Keratinocyte (primary cell): ENCODE data around the gene TCTN1. TPM values are rescaled to one million over a fixed set of nuclear protein-coding genes. Genes with fewer than 3 reads are reported as not detected.

Experiments
- DNase-seq: peaks from one replicate; pipeline ENCODE4 v3.0.0-alpha.2; 2011; ENCODE audit warnings: low read depth, missing footprints, low spot score
- FAIRE-seq: peaks from 2 replicates; lab custom pipeline; 2011; peaks lifted over from hg19 to GRCh38; lab: Jason Lieb, UNC
- H2AFZ ChIP-seq: 2 replicates; pipeline ENCODE4 v1.6.0; 2012; ENCODE audit warnings: low read length, control low read depth, inconsistent platforms; ENCODE audit not compliant: control insufficient read depth
- H3K27ac ChIP-seq: 2 replicates; pipeline ENCODE4 v1.5.1; 2011; ENCODE audit warnings: low read length; ENCODE audit not compliant: control insufficient read depth, insufficient read depth
- H3K27me3 ChIP-seq: 3 replicates; pipeline ENCODE4 v1.6.0; 2011; ENCODE audit warnings: low read length; ENCODE audit not compliant: control insufficient read depth, insufficient read depth; ENCODE audit errors: extremely low read depth
- H3K36me3 ChIP-seq, 2 experiments: 2 replicates in 1 of 2; 3 replicates in 1 of 2; pipeline ENCODE4 v1.5.1; 2011; ENCODE audit warnings: low read length in 2 of 2, mild to moderate bottlenecking in 1 of 2; ENCODE audit not compliant: control insufficient read depth in 2 of 2, insufficient read depth in 2 of 2; ENCODE audit errors: extremely low read depth in 1 of 2
- H3K4me1 ChIP-seq: 3 replicates; pipeline ENCODE4 v1.5.1; 2011; ENCODE audit warnings: low read length; ENCODE audit not compliant: control insufficient read depth, insufficient read depth; ENCODE audit errors: extremely low read depth
- H3K4me2 ChIP-seq: 3 replicates; pipeline ENCODE4 v1.6.0; 2011; ENCODE audit warnings: low read depth, low read length; ENCODE audit not compliant: control insufficient read depth, insufficient read depth; ENCODE audit errors: extremely low read depth
- H3K4me3 ChIP-seq, 3 experiments: fragments of 200-600 bp in 1 of 3; sonication (generic) in 1 of 3; 2 replicates in 2 of 3; 3 replicates in 1 of 3; pipeline ENCODE4 v1.5.1; 2011 to 2016; ENCODE audit warnings: low read length in 3 of 3, mild to moderate bottlenecking in 3 of 3, control low read depth in 2 of 3, inconsistent platforms in 1 of 3, low read depth in 1 of 3, mixed read lengths in 1 of 3, mixed run types in 1 of 3, moderate library complexity in 1 of 3; ENCODE audit not compliant: control insufficient read depth in 2 of 3, insufficient read depth in 2 of 3; ENCODE audit errors: extremely low read depth in 1 of 3
- H3K79me2 ChIP-seq: 2 replicates; pipeline ENCODE4 v1.6.0; 2012; ENCODE audit warnings: low read length; ENCODE audit not compliant: control insufficient read depth, insufficient read depth
- H3K9ac ChIP-seq: 3 replicates; pipeline ENCODE4 v1.6.0; 2011; ENCODE audit warnings: low read length; ENCODE audit not compliant: control insufficient read depth, insufficient read depth; ENCODE audit errors: extremely low read depth
- H3K9me1 ChIP-seq: 3 replicates; pipeline ENCODE4 v1.6.0; 2011; ENCODE audit warnings: low read length; ENCODE audit not compliant: control insufficient read depth, insufficient read depth; ENCODE audit errors: extremely low read depth
- H3K9me3 ChIP-seq: 2 replicates; pipeline ENCODE4 v1.5.1; 2012; ENCODE audit warnings: low read depth, low read length; ENCODE audit not compliant: control insufficient read depth
- H4K20me1 ChIP-seq: 3 replicates; pipeline ENCODE4 v1.6.0; 2011; ENCODE audit warnings: low read length; ENCODE audit not compliant: control insufficient read depth, insufficient read depth; ENCODE audit errors: extremely low read depth
- EZH2 ChIP-seq: IDR thresholded peaks from one replicate; pipeline ENCODE4 v1.6.1; 2012; ENCODE audit warnings: inconsistent platforms, mild to moderate bottlenecking, low read length, moderate library complexity
- dilution Hi-C: fragments of 300-500 bp; cut with MboI; formaldehyde crosslinking; loops from one replicate; pipeline ENCODE4 v1.7.0; 2020; ENCODE audit warnings: low sequenced_read_pairs; ENCODE audit not compliant: extremely low pct_ligation_motif_present
- polyA plus RNA-seq, 5 experiments: library from polyadenylated mRNA; depleted of rRNA in 3 of 5; stranded (reverse) in 3 of 5; stranded (forward) in 1 of 5; unstranded in 1 of 5; fragments of >200 nt; gene quantifications; 1 replicate in 1 of 5; 2 replicates in 3 of 5; 3 replicates in 1 of 5; pipeline versions ENCODE4 v1.2.1 to v1.2.3, GENCODE V29; 2011 to 2012; ENCODE audit warnings: missing spikeins in 2 of 5, low read depth in 1 of 5, low replicate concordance in 1 of 5
- TF ChIP-seq, protein P1 (sequence below), 3 experiments: IDR thresholded peaks in 1 of 3; conservative IDR thresholded peaks in 1 of 3; optimal IDR thresholded peaks in 1 of 3; 2 replicates in 2 of 3; 3 replicates in 1 of 3; pipeline versions ENCODE3 to v1.5.1; 2011; ENCODE audit warnings: low read length in 3 of 3, mild to moderate bottlenecking in 3 of 3, moderate library complexity in 2 of 3, control low read depth in 1 of 3, inconsistent platforms in 1 of 3; ENCODE audit not compliant: insufficient read depth in 2 of 3; ENCODE audit errors: extremely low read depth in 1 of 3

The TCTN1 gene
- polyA plus RNA-seq, 1 donor (not counting 4 experiments of a cell fraction or from before 2014, with no cell fraction given), result 30.6 TPM

- Histone ChIP-seq H4K20me1 (no peaks in the 10 kb centered on the region), H3K9ac (no peak overlapping the region), H3K4me2 (no peak overlapping the region), H3K4me3 (no peak overlapping the region), H3K9me3 (no peaks in the 10 kb centered on the region), H3K27ac (no peak overlapping the region), H3K27me3 (no peaks in the 10 kb centered on the region), H3K36me3 (no peaks in the 10 kb centered on the region), H3K9me1 (no peaks in the 10 kb centered on the region), H2AFZ (no peak overlapping the region), H3K4me1 (peaks cover 3% of the 10 kb centered on the region), H3K79me2 (no peaks in the 10 kb centered on the region)
- no peak for TF ChIP-seq EZH2
- no peak for DNase-seq
- FAIRE-seq, result no peak
- dilution Hi-C loops, result no loop called here
Measured at GRCh38 chr12:110694330-110694901, 80.5 kb downstream of the TCTN1 start.

DNA sequence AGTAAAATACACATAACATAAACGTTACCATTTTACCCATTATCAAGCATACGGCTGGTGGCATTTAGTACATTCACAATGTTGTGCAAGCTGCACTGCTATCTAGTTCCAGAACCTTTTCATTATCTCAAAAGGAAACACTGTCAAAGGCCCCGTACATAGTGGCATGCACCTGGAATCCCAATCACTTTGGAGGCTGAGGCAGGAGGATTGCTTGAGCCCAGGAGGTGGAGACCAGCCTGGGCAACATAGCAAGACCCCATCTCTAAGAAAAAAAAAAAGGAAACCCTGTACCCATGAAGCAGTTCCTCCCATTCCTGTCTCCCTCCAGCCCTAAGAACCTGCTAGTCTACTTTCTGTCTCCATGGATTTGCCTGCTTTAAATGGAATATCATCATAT lies 82.4 kb downstream of the TCTN1 start:
- DNase-seq (no peak), FAIRE-seq (no peak)
- Histone ChIP-seq H3K27me3 (no peaks in the 10 kb centered on the region), H3K4me3 (no peak overlapping the region), H3K9ac (no peak overlapping the region), H3K27ac (no peak overlapping the region), H4K20me1 (no peaks in the 10 kb centered on the region), H3K79me2 (no peaks in the 10 kb centered on the region), H3K4me1 (no peaks in the 10 kb centered on the region), H3K9me3 (no peaks in the 10 kb centered on the region), H3K36me3 (no peaks in the 10 kb centered on the region), H2AFZ (no peak overlapping the region), H3K4me2 (no peak overlapping the region), H3K9me1 (no peaks in the 10 kb centered on the region)
- TF ChIP-seq EZH2, result no peak
- TF ChIP-seq, protein P1, sequence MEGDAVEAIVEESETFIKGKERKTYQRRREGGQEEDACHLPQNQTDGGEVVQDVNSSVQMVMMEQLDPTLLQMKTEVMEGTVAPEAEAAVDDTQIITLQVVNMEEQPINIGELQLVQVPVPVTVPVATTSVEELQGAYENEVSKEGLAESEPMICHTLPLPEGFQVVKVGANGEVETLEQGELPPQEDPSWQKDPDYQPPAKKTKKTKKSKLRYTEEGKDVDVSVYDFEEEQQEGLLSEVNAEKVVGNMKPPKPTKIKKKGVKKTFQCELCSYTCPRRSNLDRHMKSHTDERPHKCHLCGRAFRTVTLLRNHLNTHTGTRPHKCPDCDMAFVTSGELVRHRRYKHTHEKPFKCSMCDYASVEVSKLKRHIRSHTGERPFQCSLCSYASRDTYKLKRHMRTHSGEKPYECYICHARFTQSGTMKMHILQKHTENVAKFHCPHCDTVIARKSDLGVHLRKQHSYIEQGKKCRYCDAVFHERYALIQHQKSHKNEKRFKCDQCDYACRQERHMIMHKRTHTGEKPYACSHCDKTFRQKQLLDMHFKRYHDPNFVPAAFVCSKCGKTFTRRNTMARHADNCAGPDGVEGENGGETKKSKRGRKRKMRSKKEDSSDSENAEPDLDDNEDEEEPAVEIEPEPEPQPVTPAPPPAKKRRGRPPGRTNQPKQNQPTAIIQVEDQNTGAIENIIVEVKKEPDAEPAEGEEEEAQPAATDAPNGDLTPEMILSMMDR (optimal IDR thresholded peaks at IDR 0.05 in 1 of 3, IDR thresholded peaks at IDR 0.05 in 1 of 3, conservative IDR thresholded peaks at IDR 0.05 in 1 of 3; ENCODE audit: extremely low read depth in 1 of 3, insufficient read depth in 2 of 3, low read length in 3 of 3), result no peak
- dilution Hi-C loops, result no loop called here

- H3K9me1 ChIP-seq, result no peaks in the 10 kb centered on the region
- dilution Hi-C loops, result no loop called here
- no peaks in the 10 kb centered on the region for H3K4me1 ChIP-seq
- H3K4me2 ChIP-seq, result no peak overlapping the region
- H3K27me3 ChIP-seq, result no peaks in the 10 kb centered on the region
- H4K20me1 ChIP-seq, result no peaks in the 10 kb centered on the region
- H3K27ac ChIP-seq, result no peak overlapping the region
- TF ChIP-seq, protein P1 (optimal IDR thresholded peaks at IDR 0.05 in 1 of 3, IDR thresholded peaks at IDR 0.05 in 1 of 3, conservative IDR thresholded peaks at IDR 0.05 in 1 of 3; ENCODE audit: extremely low read depth in 1 of 3, insufficient read depth in 2 of 3, low read length in 3 of 3), result no peak
- TF ChIP-seq EZH2, result no peak
- H3K36me3 ChIP-seq, result no peaks in the 10 kb centered on the region
- no peaks in the 10 kb centered on the region for H3K79me2 ChIP-seq
- FAIRE-seq (no peak), DNase-seq (no peak)
- H3K9ac ChIP-seq, result no peak overlapping the region
- H3K9me3 ChIP-seq, result no peaks in the 10 kb centered on the region
- H3K4me3 ChIP-seq, result no peak overlapping the region
- no peak overlapping the region for H2AFZ ChIP-seq
Measured at GRCh38 chr12:110697236-110697635, 83.3 kb downstream of the TCTN1 start.
